ENCODE data around the gene TXNIP. TPM values are rescaled to one million over a fixed set of nuclear protein-coding genes. Genes with fewer than 3 reads are reported as not detected.
A peak's percentile ranks its signal among the peaks of the same experiment; 100 is the strongest.

Gene TXNIP
- total and polyA plus RNA-seq, 2 experiments from 2014 or later, result 22.8 to 29.1 TPM

DNA sequence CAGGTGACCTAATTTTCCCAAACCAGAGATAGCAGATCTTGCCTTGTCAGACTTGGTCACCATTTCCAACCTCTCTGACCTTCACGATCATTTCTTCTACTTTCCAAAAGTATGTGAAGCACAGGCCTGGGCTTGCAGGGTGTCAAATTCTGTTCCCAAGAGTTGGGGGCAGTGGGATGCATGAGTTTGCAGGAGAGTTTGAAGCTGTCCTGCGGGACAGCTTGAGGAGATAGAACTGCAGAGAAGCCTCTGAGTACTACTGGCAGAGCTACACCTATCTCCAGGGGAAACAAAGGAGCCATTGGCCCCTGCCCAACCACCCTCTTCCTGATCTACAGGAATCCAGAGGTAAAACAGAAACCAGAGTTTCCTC lies 11.3 kb downstream of the TXNIP start:
- H3K36me3 ChIP-seq (ENCODE audit: insufficient read depth), result no peaks in the 10 kb centered on the region
- H3K4me2 ChIP-seq, result peak overlapping the region; percentile 37; the same call in 1 of the 2 replicates
- H3F3A ChIP-seq (replicated peaks; ENCODE audit: low read depth), result no peaks in the 10 kb centered on the region
- ATAC-seq (peak; percentile 32), DNase-seq (ENCODE audit: low spot score) (no peak)
- no peaks in the 10 kb centered on the region for H3K36me3 Mint-ChIP-seq (ENCODE audit: low read depth)
- peaks cover 10% of the 10 kb centered on the region for H3K4me1 ChIP-seq (ENCODE audit: insufficient read depth)
- H3K4me3 Mint-ChIP-seq, result no peak overlapping the region; the same call in 2 of the 3 replicates
- H3K27me3 ChIP-seq (ENCODE audit: insufficient read depth), result no peaks in the 10 kb centered on the region
- H3K4me3 ChIP-seq, result no peak overlapping the region
- peak overlapping the region; percentile 45; the same call in 1 of the 2 replicates for H2AFZ ChIP-seq
- no peak overlapping the region for H3K27ac ChIP-seq (ENCODE audit: low read depth)
- H3K79me2 ChIP-seq (replicated peaks; ENCODE audit: insufficient read depth), result no peaks in the 10 kb centered on the region
- no peaks in the 10 kb centered on the region for H3K9me3 Mint-ChIP-seq
- peaks cover 3% of the 10 kb centered on the region for H3K27me3 Mint-ChIP-seq (ENCODE audit: insufficient read depth, low read depth, poor library complexity)
- peaks cover 28% of the 10 kb centered on the region for H3K4me1 Mint-ChIP-seq
- TF ChIP-seq STAT1 (IDR thresholded peaks at IDR 0.05; ENCODE audit: unreplicated experiment), result no peak
- no peak for TF ChIP-seq ZNF114 (CRISPR knock-in tag; IDR thresholded peaks at IDR 0.05)
- no peak for TF ChIP-seq JUNB (IDR thresholded peaks at IDR 0.05; ENCODE audit: unreplicated experiment)
- no peak for TF ChIP-seq EZH2 (IDR thresholded peaks at IDR 0.05; ENCODE audit: low read depth, unreplicated experiment)
- TF ChIP-seq CREB1 (CRISPR knock-in tag; IDR thresholded peaks at IDR 0.05; ENCODE audit: low read depth), result no peak
- TF ChIP-seq, protein P1, sequence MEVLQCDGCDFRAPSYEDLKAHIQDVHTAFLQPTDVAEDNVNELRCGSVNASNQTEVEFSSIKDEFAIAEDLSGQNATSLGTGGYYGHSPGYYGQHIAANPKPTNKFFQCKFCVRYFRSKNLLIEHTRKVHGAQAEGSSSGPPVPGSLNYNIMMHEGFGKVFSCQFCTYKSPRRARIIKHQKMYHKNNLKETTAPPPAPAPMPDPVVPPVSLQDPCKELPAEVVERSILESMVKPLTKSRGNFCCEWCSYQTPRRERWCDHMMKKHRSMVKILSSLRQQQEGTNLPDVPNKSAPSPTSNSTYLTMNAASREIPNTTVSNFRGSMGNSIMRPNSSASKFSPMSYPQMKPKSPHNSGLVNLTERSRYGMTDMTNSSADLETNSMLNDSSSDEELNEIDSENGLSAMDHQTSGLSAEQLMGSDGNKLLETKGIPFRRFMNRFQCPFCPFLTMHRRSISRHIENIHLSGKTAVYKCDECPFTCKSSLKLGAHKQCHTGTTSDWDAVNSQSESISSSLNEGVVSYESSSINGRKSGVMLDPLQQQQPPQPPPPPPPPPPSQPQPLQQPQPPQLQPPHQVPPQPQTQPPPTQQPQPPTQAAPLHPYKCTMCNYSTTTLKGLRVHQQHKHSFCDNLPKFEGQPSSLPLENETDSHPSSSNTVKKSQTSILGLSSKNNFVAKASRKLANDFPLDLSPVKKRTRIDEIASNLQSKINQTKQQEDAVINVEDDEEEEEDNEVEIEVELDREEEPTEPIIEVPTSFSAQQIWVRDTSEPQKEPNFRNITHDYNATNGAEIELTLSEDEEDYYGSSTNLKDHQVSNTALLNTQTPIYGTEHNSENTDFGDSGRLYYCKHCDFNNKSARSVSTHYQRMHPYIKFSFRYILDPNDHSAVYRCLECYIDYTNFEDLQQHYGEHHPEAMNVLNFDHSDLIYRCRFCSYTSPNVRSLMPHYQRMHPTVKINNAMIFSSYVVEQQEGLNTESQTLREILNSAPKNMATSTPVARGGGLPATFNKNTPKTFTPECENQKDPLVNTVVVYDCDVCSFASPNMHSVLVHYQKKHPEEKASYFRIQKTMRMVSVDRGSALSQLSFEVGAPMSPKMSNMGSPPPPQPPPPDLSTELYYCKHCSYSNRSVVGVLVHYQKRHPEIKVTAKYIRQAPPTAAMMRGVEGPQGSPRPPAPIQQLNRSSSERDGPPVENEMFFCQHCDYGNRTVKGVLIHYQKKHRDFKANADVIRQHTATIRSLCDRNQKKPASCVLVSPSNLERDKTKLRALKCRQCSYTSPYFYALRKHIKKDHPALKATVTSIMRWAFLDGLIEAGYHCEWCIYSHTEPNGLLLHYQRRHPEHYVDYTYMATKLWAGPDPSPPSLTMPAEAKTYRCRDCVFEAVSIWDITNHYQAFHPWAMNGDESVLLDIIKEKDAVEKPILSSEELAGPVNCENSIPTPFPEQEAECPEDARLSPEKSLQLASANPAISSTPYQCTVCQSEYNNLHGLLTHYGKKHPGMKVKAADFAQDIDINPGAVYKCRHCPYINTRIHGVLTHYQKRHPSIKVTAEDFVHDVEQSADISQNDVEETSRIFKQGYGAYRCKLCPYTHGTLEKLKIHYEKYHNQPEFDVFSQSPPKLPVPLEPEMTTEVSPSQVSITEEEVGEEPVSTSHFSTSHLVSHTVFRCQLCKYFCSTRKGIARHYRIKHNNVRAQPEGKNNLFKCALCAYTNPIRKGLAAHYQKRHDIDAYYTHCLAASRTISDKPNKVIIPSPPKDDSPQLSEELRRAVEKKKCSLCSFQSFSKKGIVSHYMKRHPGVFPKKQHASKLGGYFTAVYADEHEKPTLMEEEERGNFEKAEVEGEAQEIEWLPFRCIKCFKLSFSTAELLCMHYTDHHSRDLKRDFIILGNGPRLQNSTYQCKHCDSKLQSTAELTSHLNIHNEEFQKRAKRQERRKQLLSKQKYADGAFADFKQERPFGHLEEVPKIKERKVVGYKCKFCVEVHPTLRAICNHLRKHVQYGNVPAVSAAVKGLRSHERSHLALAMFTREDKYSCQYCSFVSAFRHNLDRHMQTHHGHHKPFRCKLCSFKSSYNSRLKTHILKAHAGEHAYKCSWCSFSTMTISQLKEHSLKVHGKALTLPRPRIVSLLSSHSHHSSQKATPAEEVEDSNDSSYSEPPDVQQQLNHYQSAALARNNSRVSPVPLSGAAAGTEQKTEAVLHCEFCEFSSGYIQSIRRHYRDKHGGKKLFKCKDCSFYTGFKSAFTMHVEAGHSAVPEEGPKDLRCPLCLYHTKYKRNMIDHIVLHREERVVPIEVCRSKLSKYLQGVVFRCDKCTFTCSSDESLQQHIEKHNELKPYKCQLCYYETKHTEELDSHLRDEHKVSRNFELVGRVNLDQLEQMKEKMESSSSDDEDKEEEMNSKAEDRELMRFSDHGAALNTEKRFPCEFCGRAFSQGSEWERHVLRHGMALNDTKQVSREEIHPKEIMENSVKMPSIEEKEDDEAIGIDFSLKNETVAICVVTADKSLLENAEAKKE (CRISPR knock-in tag; IDR thresholded peaks at IDR 0.05), result no peak
- TF ChIP-seq EZH2phosphoT487 (IDR thresholded peaks at IDR 0.05; ENCODE audit: unreplicated experiment), result no peak
- TF ChIP-seq ETS1 (IDR thresholded peaks at IDR 0.05), result no peak
- TF ChIP-seq ZNF331 (CRISPR knock-in tag; IDR thresholded peaks at IDR 0.05; ENCODE audit: low read depth), result no peak
- no peak for TF ChIP-seq NANOG (IDR thresholded peaks at IDR 0.05; ENCODE audit: borderline replicate concordance)
- TF ChIP-seq, protein P2, sequence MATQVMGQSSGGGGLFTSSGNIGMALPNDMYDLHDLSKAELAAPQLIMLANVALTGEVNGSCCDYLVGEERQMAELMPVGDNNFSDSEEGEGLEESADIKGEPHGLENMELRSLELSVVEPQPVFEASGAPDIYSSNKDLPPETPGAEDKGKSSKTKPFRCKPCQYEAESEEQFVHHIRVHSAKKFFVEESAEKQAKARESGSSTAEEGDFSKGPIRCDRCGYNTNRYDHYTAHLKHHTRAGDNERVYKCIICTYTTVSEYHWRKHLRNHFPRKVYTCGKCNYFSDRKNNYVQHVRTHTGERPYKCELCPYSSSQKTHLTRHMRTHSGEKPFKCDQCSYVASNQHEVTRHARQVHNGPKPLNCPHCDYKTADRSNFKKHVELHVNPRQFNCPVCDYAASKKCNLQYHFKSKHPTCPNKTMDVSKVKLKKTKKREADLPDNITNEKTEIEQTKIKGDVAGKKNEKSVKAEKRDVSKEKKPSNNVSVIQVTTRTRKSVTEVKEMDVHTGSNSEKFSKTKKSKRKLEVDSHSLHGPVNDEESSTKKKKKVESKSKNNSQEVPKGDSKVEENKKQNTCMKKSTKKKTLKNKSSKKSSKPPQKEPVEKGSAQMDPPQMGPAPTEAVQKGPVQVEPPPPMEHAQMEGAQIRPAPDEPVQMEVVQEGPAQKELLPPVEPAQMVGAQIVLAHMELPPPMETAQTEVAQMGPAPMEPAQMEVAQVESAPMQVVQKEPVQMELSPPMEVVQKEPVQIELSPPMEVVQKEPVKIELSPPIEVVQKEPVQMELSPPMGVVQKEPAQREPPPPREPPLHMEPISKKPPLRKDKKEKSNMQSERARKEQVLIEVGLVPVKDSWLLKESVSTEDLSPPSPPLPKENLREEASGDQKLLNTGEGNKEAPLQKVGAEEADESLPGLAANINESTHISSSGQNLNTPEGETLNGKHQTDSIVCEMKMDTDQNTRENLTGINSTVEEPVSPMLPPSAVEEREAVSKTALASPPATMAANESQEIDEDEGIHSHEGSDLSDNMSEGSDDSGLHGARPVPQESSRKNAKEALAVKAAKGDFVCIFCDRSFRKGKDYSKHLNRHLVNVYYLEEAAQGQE (IDR thresholded peaks at IDR 0.05; ENCODE audit: unreplicated experiment), result no peak
- TF ChIP-seq POLR2AphosphoS5 (IDR thresholded peaks at IDR 0.05; ENCODE audit: low read depth), result no peak
- TF ChIP-seq CTCF (conservative IDR thresholded peaks at IDR 0.05; ENCODE audit: low read depth in 2 of 2), result no peak
- no peaks in the 10 kb centered on the region for H3K9me2 ChIP-seq (ENCODE audit: insufficient read depth)
- no peaks in the 10 kb centered on the region for H4K20me1 ChIP-seq (replicated peaks; ENCODE audit: insufficient read depth)
- peak overlapping the region; percentile 43; the same call in 1 of the 2 replicates for H3K27ac Mint-ChIP-seq
